ENCODE results near the gene AGRP. TPM values are rescaled to one million over a fixed set of nuclear protein-coding genes. Genes with fewer than 3 reads are reported as not detected.

Gene AGRP, protein sequence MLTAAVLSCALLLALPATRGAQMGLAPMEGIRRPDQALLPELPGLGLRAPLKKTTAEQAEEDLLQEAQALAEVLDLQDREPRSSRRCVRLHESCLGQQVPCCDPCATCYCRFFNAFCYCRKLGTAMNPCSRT
- 1 to 10 TPM; 1.5 to 1.9 TPM for total RNA-seq
- polyA plus RNA-seq (ENCODE audit: insufficient read length in 6 of 6) = under 1 TPM in 5 of 6 donors, not detected in 1; 0.18 to 0.69 (median 0.29) TPM
- long read RNA-seq, donor 1 = 0 reads
- long read RNA-seq, donor 2 = 0 reads
- long read RNA-seq, donor 3 = 0 reads
- long read RNA-seq, donor 4, partial matches to known transcripts = 1 of 4 reads
- long read RNA-seq, donor 4, other reads (novel, unspliced or antisense) = 2 of 4 reads
- long read RNA-seq, donor 5 = 0 reads
- long read RNA-seq, donor 6, partial matches to known transcripts = 5 of 5 reads
- long read RNA-seq, donor 6, other reads (novel, unspliced or antisense) = 0 of 5 reads
- long read RNA-seq, donor 7 = 0 reads
- long read RNA-seq, donor 8 = 0 reads
- long read RNA-seq, donor 9 = 0 reads
- long read RNA-seq, donor 10, partial matches to known transcripts = 3 of 3 reads
- long read RNA-seq, donor 10, other reads (novel, unspliced or antisense) = 0 of 3 reads
- long read RNA-seq, donor 11 = 0 reads
- long read RNA-seq, donor 12 = 0 reads

DNA sequence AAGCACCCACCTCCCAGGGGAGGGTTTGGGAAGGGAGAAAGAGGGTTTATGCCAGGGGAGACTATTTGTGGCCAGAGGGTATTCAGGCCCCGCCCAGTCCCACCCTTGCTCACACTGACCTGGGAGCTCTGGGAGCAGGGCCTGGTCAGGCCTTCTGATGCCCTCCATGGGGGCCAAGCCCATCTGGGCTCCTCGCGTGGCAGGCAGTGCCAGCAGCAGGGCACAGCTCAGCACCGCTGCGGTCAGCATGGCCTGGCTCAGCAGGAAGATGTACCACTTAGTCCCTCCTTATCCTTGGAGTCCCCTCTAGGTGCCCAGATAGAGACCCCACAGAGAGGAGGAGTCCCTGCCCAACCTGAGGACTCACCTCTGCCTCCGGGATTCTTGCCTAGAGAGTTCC, at the start of gene AGRP:
Gene AGRP (minus strand): TSS at position 398 of the 400 bp plus-strand sequence. CDS start 149 bp downstream, at position 249.
- H3K9me3 ChIP-seq = no peaks in the 10 kb centered on the region
- H3K36me3 ChIP-seq = peaks cover 0 to 9% of the 10 kb centered on the region in 2 donors
- DNase-seq (no peak), ATAC-seq (no peak)
- no peaks in the 10 kb centered on the region for H3K27me3 ChIP-seq
- peak within 1 kb of the TSS in 1 of 2 donors; percentile 97 for H3K27ac ChIP-seq
- peaks cover 15 to 79% of the 10 kb centered on the region in 2 donors for H3K4me1 ChIP-seq
- TF ChIP-seq, protein P1, sequence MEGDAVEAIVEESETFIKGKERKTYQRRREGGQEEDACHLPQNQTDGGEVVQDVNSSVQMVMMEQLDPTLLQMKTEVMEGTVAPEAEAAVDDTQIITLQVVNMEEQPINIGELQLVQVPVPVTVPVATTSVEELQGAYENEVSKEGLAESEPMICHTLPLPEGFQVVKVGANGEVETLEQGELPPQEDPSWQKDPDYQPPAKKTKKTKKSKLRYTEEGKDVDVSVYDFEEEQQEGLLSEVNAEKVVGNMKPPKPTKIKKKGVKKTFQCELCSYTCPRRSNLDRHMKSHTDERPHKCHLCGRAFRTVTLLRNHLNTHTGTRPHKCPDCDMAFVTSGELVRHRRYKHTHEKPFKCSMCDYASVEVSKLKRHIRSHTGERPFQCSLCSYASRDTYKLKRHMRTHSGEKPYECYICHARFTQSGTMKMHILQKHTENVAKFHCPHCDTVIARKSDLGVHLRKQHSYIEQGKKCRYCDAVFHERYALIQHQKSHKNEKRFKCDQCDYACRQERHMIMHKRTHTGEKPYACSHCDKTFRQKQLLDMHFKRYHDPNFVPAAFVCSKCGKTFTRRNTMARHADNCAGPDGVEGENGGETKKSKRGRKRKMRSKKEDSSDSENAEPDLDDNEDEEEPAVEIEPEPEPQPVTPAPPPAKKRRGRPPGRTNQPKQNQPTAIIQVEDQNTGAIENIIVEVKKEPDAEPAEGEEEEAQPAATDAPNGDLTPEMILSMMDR (IDR thresholded peaks at IDR 0.05) = no peak
- peak within 1 kb of the TSS in 1 of 2 donors; percentile 84 for H3K4me3 ChIP-seq
- intact Hi-C loops (cut with DNase I) = no loop called here

DNA sequence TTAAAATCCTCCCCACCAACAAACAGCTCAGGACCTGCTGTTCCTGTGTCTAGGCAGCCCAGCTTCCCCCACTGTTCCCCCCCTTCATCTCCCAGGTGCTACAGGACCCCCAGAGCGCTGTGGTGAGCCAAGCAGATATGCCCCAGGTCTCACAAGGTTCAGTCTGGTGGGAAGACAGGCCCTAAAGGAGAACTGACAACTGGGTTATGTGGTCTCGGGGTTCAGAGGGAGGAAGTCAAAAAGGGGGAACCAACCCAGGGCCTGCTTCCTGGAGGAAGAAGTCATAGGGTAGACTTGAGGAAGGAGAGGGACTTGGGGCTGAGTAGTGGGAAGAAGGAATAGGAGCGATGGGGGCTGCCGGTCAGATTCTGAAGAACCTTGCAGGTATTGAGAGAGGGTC, 47.9 kb upstream of the AGRP start:
- Histone ChIP-seq H3K4me1 (peaks cover 6 to 78% of the 10 kb centered on the region in 2 donors), H3K4me3 (peak overlapping the region in 1 of 2 donors; percentile 91), H3K9me3 (no peaks in the 10 kb centered on the region), H3K27me3 (no peaks in the 10 kb centered on the region), H3K27ac (peak overlapping the region; percentile 90 to 91), H3K36me3 (no peaks in the 10 kb centered on the region)
- ATAC-seq = peak; percentile 3
- no peak for DNase-seq
- intact Hi-C loops (cut with DNase I) = no loop called here
- TF ChIP-seq, protein P1 (IDR thresholded peaks at IDR 0.05) = no peak

DNA sequence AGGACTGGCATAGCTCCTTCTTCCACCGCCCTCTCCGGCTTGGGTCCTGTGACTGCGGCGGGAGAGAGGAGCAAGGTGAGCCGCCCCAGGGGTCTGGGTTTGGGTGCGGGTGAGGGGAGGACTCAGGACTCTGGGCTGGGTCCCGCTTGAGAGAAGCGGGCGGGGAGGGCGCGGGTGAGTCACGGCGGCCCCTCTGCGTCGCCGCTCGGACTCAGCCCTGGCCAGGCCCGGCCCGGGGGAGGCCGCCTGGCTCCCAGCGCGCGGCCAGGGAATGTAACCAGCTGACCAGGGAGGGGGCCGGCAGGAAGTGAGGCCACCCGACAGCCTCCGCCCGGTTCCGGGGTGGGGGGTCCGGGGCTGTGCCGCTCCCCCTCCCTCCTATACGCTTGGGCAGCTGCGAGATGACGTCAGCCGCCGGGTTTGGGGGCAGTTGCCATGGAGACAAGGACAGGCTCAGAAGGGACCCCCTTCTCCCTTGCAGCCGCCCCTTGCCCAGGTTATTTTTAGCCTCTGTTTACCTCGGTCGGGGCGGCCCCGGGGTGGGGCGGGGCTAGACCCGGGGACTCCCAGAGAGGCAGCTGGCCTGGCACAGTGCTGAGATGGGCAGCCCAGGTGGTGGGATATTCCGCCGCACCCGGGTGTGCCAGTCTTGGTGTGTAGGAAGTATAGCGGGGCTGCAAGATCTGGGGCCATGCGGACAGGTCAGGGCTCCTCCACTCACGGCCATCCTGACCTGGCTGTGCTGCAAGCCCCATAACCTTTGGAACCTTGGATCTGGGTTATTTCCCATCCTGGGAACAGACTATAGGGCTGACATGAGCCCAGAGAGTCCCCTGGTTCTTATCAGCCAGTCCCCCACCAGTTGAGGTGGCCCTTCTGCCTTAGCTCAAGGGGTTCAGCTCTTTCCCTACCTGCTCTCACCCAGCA, 46.9 kb upstream of the AGRP start:
- DNase-seq = peak; percentile 49 to 91 (median 82)
- ATAC-seq = peak; percentile 81
- Histone ChIP-seq H3K4me1 (peaks cover 6 to 68% of the 10 kb centered on the region in 2 donors), H3K27me3 (no peaks in the 10 kb centered on the region), H3K27ac (peak overlapping the region; percentile 90 to 91), H3K9me3 (no peaks in the 10 kb centered on the region), H3K36me3 (no peaks in the 10 kb centered on the region), H3K4me3 (peak overlapping the region; percentile 91 to 97)
- intact Hi-C loops (cut with DNase I) = no loop called here
- TF ChIP-seq, protein P1 (IDR thresholded peaks at IDR 0.05) = no peak

GRCh38 chr16:67529582-67530012, 46.2 kb upstream of the AGRP start:
- DNase-seq (peak in 1 of 4 donors; percentile 83), ATAC-seq (peak; percentile 21)
- Histone ChIP-seq H3K4me1 (peaks cover 6 to 61% of the 10 kb centered on the region in 2 donors), H3K4me3 (peak overlapping the region; percentile 91 to 97), H3K36me3 (no peaks in the 10 kb centered on the region), H3K27me3 (no peaks in the 10 kb centered on the region), H3K27ac (peak overlapping the region; percentile 90 to 91), H3K9me3 (no peaks in the 10 kb centered on the region)
- TF ChIP-seq, protein P1 (IDR thresholded peaks at IDR 0.05) = no peak
- intact Hi-C loops (cut with DNase I) = no loop called here
